Left hindlimb (tissue), 1 donor: ENCODE measurements around the gene ARVCF.
A peak's percentile ranks its signal among the peaks of the same experiment; 100 is the strongest.

Experiments used
- DNase-seq: peaks from one replicate; pipeline ENCODE4 v3.0.0-alpha.2; 2018

Gene ARVCF

GRCh38 chr22:20015187-20015625, 1.4 kb downstream of the ARVCF start:
- peak; percentile 23 for DNase-seq

GRCh38 chr22:20014526-20015186, 2.0 kb downstream of the ARVCF start:
- peak; percentile 29 for DNase-seq

GRCh38 chr22:20013382-20013871, 3.2 kb downstream of the ARVCF start:
- DNase-seq = peak; percentile 80

- DNase-seq = peak; percentile 32
Observed at GRCh38 chr22:20012741-20013331, 3.8 kb downstream of the ARVCF start.

GRCh38 chr22:20011993-20012740, 4.5 kb downstream of the ARVCF start:
- DNase-seq = peak; percentile 25

- DNase-seq = peak; percentile 24
Observed at GRCh38 chr22:20011123-20011992, 5.3 kb downstream of the ARVCF start.

- DNase-seq = peak; percentile 38
Observed at GRCh38 chr22:20010307-20011122, 6.1 kb downstream of the ARVCF start.

- no peak for DNase-seq
Observed at GRCh38 chr22:20009582-20010306, 6.9 kb downstream of the ARVCF start.

- no peak for DNase-seq
Observed at GRCh38 chr22:20009018-20009491, 7.6 kb downstream of the ARVCF start.

GRCh38 chr22:20008221-20008995, 8.2 kb downstream of the ARVCF start:
- DNase-seq = peak; percentile 17

- DNase-seq = no peak
Observed at GRCh38 chr22:20004464-20004863, 12.2 kb downstream of the ARVCF start.

GRCh38 chr22:20003304-20003703, 13.3 kb downstream of the ARVCF start:
- no peak for DNase-seq

GRCh38 chr22:20002636-20003035, 14.0 kb downstream of the ARVCF start:
- peak; percentile 35 for DNase-seq

GRCh38 chr22:20002128-20002527, 14.5 kb downstream of the ARVCF start:
- DNase-seq = peak; percentile 6

GRCh38 chr22:20001082-20001638, 15.5 kb downstream of the ARVCF start:
- peak; percentile 25 for DNase-seq

- peak; percentile 20 for DNase-seq
Observed at GRCh38 chr22:20000246-20001081, 16.2 kb downstream of the ARVCF start.

- peak; percentile 38 for DNase-seq
Observed at GRCh38 chr22:19998991-19999820, 17.4 kb downstream of the ARVCF start.
